SK-N-SH treated with all-trans-retinoic acid at 6 μM for 48 hours (cell line): ENCODE results near the gene TIMMDC1.

Source experiments
- ARNTL ChIP-seq: fragments of 450-650 bp; formaldehyde crosslinking; IDR thresholded peaks from 2 replicates; pipeline ENCODE4 v1.5.0; 2020; ENCODE audit warnings: low read depth, mild to moderate bottlenecking, moderate library complexity, borderline replicate concordance
- BACH2 ChIP-seq: fragments of 250-450 bp; sonication (Bioruptor Pico); IDR thresholded peaks from 2 replicates; pipeline ENCODE4 v1.9.0; 2021; ENCODE audit warnings: mild to moderate bottlenecking, borderline replicate concordance
- CSDC2 ChIP-seq: fragments of 250-450 bp; sonication (Bioruptor Pico); IDR thresholded peaks from 2 replicates; pipeline ENCODE4 v1.5.0; 2020; ENCODE audit warnings: mild to moderate bottlenecking, moderate library complexity
- ESRRG ChIP-seq: fragments of 250-450 bp; sonication (Bioruptor Pico); IDR thresholded peaks from 2 replicates; pipeline ENCODE4 v1.6.1; 2021; ENCODE audit warnings: mild to moderate bottlenecking
- GLIS3 ChIP-seq: fragments of 250-450 bp; sonication (Bioruptor Pico); IDR thresholded peaks from 2 replicates; pipeline ENCODE4 v1.5.0; 2020; ENCODE audit warnings: mild to moderate bottlenecking, moderate library complexity
- ISL1 ChIP-seq: fragments of 250-450 bp; sonication (Bioruptor Pico); IDR thresholded peaks from 2 replicates; pipeline ENCODE4 v2.1.2; 2022; ENCODE audit warnings: mild to moderate bottlenecking, moderate library complexity
- OSR1 ChIP-seq: fragments of 250-450 bp; sonication (Bioruptor Pico); IDR thresholded peaks from 2 replicates; pipeline ENCODE4 v1.8.0; 2022; ENCODE audit warnings: moderate library complexity, mild to moderate bottlenecking, inconsistent platforms
- RARB ChIP-seq: fragments of 250-450 bp; sonication (Bioruptor Pico); IDR thresholded peaks from 2 replicates; pipeline ENCODE4 v1.8.0; 2021; ENCODE audit warnings: mild to moderate bottlenecking, moderate library complexity
- TOX ChIP-seq: fragments of 250-450 bp; sonication (Bioruptor Pico); IDR thresholded peaks from 2 replicates; pipeline ENCODE4 v1.8.0; 2021; ENCODE audit warnings: mild to moderate bottlenecking, moderate library complexity, borderline replicate concordance
- ZC3H10 ChIP-seq: fragments of 250-450 bp; sonication (Bioruptor Pico); IDR thresholded peaks from 2 replicates; pipeline ENCODE4 v1.5.1; 2021; ENCODE audit warnings: mild to moderate bottlenecking, moderate library complexity
- TF ChIP-seq, protein P1 (sequence below): fragments of 250-450 bp; sonication (Bioruptor Pico); IDR thresholded peaks from 2 replicates; pipeline ENCODE4 v1.8.0; 2021; ENCODE audit warnings: low read depth, mild to moderate bottlenecking, moderate library complexity, borderline replicate concordance
- TF ChIP-seq, protein P2 (sequence below): fragments of 250-450 bp; sonication (Bioruptor Pico); IDR thresholded peaks from 2 replicates; pipeline ENCODE4 v1.8.0; 2020; ENCODE audit warnings: mild to moderate bottlenecking, moderate library complexity, borderline replicate concordance
- TF ChIP-seq, protein P3 (sequence below): fragments of 250-450 bp; sonication (Bioruptor Pico); IDR thresholded peaks from 2 replicates; pipeline ENCODE4 v1.5.1; 2020; ENCODE audit warnings: low read depth, mild to moderate bottlenecking, moderate library complexity

DNA sequence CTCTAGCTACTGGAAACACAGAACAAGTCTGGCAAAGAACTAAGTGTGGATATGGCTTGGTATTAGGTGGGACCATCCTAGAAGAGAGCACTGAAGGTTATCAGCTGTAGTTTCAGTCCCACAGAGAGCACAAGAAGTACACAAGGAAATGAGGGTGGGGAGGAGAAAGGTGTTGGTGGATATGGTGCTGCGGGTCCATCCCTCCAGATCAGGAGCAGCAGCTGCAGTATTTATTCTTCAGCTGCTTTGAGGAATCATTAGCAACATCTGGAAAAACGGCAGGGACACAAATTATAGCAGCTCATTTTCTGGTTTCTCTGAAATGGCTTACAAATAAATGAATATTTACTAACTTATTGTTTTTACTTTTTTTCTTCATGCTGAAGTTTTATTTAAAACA lies 32.1 kb downstream of the TIMMDC1 start:
- TF ChIP-seq, protein P1, sequence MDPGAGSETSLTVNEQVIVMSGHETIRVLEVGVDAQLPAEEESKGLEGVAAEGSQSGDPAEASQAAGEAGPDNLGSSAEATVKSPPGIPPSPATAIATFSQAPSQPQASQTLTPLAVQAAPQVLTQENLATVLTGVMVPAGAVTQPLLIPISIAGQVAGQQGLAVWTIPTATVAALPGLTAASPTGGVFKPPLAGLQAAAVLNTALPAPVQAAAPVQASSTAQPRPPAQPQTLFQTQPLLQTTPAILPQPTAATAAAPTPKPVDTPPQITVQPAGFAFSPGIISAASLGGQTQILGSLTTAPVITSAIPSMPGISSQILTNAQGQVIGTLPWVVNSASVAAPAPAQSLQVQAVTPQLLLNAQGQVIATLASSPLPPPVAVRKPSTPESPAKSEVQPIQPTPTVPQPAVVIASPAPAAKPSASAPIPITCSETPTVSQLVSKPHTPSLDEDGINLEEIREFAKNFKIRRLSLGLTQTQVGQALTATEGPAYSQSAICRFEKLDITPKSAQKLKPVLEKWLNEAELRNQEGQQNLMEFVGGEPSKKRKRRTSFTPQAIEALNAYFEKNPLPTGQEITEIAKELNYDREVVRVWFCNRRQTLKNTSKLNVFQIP (CRISPR knock-in tag): no peak
- TF ChIP-seq, protein P2, sequence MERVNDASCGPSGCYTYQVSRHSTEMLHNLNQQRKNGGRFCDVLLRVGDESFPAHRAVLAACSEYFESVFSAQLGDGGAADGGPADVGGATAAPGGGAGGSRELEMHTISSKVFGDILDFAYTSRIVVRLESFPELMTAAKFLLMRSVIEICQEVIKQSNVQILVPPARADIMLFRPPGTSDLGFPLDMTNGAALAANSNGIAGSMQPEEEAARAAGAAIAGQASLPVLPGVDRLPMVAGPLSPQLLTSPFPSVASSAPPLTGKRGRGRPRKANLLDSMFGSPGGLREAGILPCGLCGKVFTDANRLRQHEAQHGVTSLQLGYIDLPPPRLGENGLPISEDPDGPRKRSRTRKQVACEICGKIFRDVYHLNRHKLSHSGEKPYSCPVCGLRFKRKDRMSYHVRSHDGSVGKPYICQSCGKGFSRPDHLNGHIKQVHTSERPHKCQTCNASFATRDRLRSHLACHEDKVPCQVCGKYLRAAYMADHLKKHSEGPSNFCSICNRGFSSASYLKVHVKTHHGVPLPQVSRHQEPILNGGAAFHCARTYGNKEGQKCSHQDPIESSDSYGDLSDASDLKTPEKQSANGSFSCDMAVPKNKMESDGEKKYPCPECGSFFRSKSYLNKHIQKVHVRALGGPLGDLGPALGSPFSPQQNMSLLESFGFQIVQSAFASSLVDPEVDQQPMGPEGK (CRISPR knock-in tag): no peak
- TF ChIP-seq TOX (CRISPR knock-in tag): no peak
- no peak for TF ChIP-seq ZC3H10 (CRISPR knock-in tag)
- TF ChIP-seq BACH2: no peak
- TF ChIP-seq GLIS3 (CRISPR knock-in tag): no peak
- TF ChIP-seq ARNTL: no peak
- no peak for TF ChIP-seq ISL1 (CRISPR knock-in tag)
- no peak for TF ChIP-seq RARB
- TF ChIP-seq OSR1 (CRISPR knock-in tag): no peak
- TF ChIP-seq, protein P3, sequence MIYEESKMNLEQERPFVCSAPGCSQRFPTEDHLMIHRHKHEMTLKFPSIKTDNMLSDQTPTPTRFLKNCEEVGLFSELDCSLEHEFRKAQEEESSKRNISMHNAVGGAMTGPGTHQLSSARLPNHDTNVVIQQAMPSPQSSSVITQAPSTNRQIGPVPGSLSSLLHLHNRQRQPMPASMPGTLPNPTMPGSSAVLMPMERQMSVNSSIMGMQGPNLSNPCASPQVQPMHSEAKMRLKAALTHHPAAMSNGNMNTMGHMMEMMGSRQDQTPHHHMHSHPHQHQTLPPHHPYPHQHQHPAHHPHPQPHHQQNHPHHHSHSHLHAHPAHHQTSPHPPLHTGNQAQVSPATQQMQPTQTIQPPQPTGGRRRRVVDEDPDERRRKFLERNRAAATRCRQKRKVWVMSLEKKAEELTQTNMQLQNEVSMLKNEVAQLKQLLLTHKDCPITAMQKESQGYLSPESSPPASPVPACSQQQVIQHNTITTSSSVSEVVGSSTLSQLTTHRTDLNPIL: no peak
- no peak for TF ChIP-seq ESRRG (CRISPR knock-in tag)
- TF ChIP-seq CSDC2: no peak
